Vagina (tissue), 2 donors: ENCODE measurements around the gene MEMO1. TPM values are rescaled to one million over a fixed set of nuclear protein-coding genes. Genes with fewer than 3 reads are reported as not detected.
"Not testable (repeated sequence)": the region's sequence is repeated elsewhere in the genome, so short reads cannot be mapped to it uniquely, and the experiment has no call there.

ENCODE experiments used
- DNase-seq, 2 donors: peaks; one replicate each; pipeline ENCODE4 v3.0.0-alpha.2; 2017; ENCODE audit errors: extremely low spot score in 2 of 2
- H3K27ac ChIP-seq: fragments of 200-600 bp; sonication (generic); one replicate; pipeline ENCODE4 v1.5.1; 2019
- H3K27me3 ChIP-seq: fragments of 200-600 bp; sonication (generic); one replicate; pipeline ENCODE4 v1.5.1; 2019
- H3K36me3 ChIP-seq, 2 donors: fragments of 200-600 bp; sonication (generic); one replicate each; pipeline ENCODE4 v1.5.1; 2017 to 2019
- H3K4me1 ChIP-seq: fragments of 200-600 bp; sonication (generic); one replicate; pipeline ENCODE4 v1.5.1; 2019
- H3K4me3 ChIP-seq, 2 donors: fragments of 200-600 bp; sonication (generic); 1 replicate in 1 of 2; 2 replicates in 1 of 2; pipeline ENCODE4 v1.5.1; 2016 to 2019
- H3K9me3 ChIP-seq: fragments of 200-600 bp; sonication (generic); one replicate; pipeline ENCODE4 v1.5.1; 2019
- POLR2A ChIP-seq, 2 donors: fragments of 450-650 bp; IDR thresholded peaks; one replicate each; pipeline ENCODE4 v1.6.1; 2017; ENCODE audit warnings: antibody characterized with exemption in 2 of 2, mild to moderate bottlenecking in 2 of 2, moderate library complexity in 2 of 2
- POLR2AphosphoS5 ChIP-seq, 2 donors: sonication (generic); formaldehyde crosslinking; IDR thresholded peaks; one replicate each; pipeline ENCODE4 v1.9.0; 2017; ENCODE audit warnings: antibody characterized with exemption in 2 of 2, mild to moderate bottlenecking in 2 of 2, low read depth in 1 of 2; ENCODE audit not compliant: insufficient read depth in 1 of 2
- intact Hi-C: fragments of 100-400 bp; cut with DNase I; formaldehyde crosslinking; loops from one replicate; pipeline ENCODE4 v1.15.1; 2023
- total RNA-seq: library from RNA; depleted of rRNA; stranded (reverse); fragments of >200 nt; gene quantifications from one replicate; pipeline ENCODE4 v1.2.3, GENCODE V29; 2016
- TF ChIP-seq, protein P1 (sequence below), 3 experiments: fragments of 450-650 bp in 2 of 3; fragments of 200-600 bp in 1 of 3; sonication (generic) in 1 of 3; IDR thresholded peaks; one replicate each; pipeline ENCODE4 v1.5.1; 2017 to 2019; ENCODE audit warnings: antibody characterized with exemption in 3 of 3, mild to moderate bottlenecking in 2 of 3, moderate library complexity in 2 of 3

The MEMO1 gene
- total RNA-seq, 1 donor from 2014 or later = 36.3 TPM

DNA sequence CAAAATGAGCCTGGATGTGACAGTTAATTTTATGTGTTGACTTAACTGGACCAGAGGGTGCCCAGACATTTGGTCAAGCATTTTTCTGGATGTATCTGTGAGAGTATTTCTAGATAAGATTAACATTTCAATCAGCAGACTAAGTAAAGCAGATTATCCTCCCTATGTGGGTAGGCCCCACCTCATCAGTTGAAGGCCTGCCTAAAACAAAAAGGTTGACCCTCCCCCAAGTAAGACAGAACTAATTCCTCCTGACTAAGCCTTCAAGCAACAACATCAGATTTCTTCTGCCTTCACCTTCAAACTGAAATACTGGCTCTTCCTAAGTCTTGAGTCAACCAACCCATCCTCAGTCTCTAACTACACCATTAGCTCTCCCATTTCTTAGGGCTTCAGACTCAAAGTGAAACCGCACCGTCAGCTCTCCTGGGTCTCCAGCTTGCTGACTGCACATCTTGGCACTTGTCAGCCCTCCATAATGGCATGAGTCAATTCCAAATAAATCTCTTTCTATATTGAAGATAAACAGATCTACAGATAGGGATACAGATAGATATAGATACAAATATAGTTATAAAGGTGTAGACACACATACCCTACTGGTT, 47.9 kb downstream of the MEMO1 start:
- Histone ChIP-seq H3K9me3 (no peaks in the 10 kb centered on the region), H3K4me3 (no peak overlapping the region), H3K27me3 (no peaks in the 10 kb centered on the region), H3K27ac (no peak overlapping the region), H3K4me1 (peaks cover 12% of the 10 kb centered on the region), H3K36me3 (no peaks in the 10 kb centered on the region)
- no peak for TF ChIP-seq POLR2A (IDR thresholded peaks at IDR 0.05)
- TF ChIP-seq, protein P1, sequence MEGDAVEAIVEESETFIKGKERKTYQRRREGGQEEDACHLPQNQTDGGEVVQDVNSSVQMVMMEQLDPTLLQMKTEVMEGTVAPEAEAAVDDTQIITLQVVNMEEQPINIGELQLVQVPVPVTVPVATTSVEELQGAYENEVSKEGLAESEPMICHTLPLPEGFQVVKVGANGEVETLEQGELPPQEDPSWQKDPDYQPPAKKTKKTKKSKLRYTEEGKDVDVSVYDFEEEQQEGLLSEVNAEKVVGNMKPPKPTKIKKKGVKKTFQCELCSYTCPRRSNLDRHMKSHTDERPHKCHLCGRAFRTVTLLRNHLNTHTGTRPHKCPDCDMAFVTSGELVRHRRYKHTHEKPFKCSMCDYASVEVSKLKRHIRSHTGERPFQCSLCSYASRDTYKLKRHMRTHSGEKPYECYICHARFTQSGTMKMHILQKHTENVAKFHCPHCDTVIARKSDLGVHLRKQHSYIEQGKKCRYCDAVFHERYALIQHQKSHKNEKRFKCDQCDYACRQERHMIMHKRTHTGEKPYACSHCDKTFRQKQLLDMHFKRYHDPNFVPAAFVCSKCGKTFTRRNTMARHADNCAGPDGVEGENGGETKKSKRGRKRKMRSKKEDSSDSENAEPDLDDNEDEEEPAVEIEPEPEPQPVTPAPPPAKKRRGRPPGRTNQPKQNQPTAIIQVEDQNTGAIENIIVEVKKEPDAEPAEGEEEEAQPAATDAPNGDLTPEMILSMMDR (IDR thresholded peaks at IDR 0.05) = no peak
- no peak for TF ChIP-seq POLR2AphosphoS5 (IDR thresholded peaks at IDR 0.05; ENCODE audit: insufficient read depth in 1 of 2, low read depth in 1 of 2)
- no peak for DNase-seq
- intact Hi-C loops = no loop called here

DNA sequence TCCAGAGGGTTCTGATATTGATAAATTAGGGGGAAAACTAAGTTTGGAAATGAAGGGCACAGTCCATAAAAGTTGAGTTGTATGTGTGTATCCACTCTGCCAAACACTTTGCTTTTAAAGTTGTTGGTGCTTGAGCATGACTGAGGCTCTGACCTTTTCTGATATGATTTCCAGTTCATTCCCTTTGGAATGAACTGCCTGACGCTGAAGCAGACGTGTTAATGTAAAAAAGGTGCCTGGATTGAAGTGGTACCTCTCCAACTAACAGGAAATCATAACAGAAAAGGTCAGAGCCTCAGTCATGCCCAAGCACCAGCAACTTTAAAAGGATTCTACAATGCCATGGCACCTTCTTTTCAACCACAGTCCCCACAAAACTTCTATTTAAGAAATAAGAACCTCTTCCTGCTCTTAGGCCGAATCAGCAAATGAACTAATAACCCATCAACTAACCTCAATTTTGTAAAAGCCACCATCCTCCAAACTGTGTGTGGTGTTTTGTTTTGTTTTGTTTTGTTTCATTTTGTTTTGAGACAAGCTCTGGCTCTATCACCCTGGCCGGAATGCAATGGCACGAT, 52.6 kb downstream of the MEMO1 start:
- intact Hi-C loops = no loop called here
- no peak for DNase-seq
- H3K27me3 ChIP-seq = no peaks in the 10 kb centered on the region

DNA sequence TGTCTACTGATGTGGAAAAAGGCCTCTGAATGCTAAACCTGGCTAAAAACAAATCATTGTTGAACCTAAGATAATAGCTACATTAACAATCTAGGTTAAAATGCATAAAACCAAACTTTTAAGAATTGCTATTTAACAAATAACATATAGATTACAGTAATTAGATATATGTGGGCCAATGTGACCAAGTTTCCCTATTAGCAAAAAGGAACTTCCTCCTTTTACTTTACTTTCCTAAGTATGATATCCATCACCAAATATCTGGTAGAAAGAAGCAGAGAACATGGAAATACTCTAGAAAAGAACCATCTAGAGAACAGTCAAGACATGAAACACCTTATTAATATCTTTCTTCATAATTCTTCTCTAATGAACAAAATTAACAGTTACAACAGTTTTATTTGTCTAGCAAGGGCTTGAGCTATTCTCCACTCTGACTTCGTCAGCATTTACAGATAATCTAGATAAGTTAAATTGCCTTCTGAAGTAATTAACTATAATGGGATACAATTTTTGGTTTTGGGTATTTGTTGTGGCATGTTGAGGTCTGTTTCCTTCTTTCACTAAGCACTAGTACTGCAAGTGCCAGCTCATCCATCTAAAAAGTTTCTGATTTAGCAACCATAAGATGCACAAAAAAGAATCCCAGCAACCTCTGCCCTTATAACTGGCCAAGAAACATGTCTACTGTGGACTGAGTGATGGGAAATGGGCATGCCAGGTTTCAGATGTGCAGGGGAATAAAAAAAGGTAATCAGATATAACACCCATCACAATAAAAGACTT, 53.3 kb downstream of the MEMO1 start:
- Histone ChIP-seq H3K36me3 (no peaks in the 10 kb centered on the region), H3K9me3 (no peaks in the 10 kb centered on the region), H3K4me1 (peaks cover 11% of the 10 kb centered on the region), H3K4me3 (no peak overlapping the region), H3K27ac (no peak overlapping the region), H3K27me3 (no peaks in the 10 kb centered on the region)
- no peak for TF ChIP-seq POLR2A (IDR thresholded peaks at IDR 0.05)
- no peak for TF ChIP-seq POLR2AphosphoS5 (IDR thresholded peaks at IDR 0.05; ENCODE audit: insufficient read depth in 1 of 2, low read depth in 1 of 2)
- TF ChIP-seq, protein P1 (IDR thresholded peaks at IDR 0.05) = no peak
- DNase-seq = no peak
- intact Hi-C loops = no loop called here

More for the DNA sequence above, 52.6 kb downstream of the MEMO1 start:
- TF ChIP-seq POLR2A (IDR thresholded peaks at IDR 0.05) (no peak), POLR2AphosphoS5 (IDR thresholded peaks at IDR 0.05; ENCODE audit: insufficient read depth in 1 of 2, low read depth in 1 of 2) (no peak)
- TF ChIP-seq, protein P1 (IDR thresholded peaks at IDR 0.05) = no peak
- H3K9me3 ChIP-seq = no peaks in the 10 kb centered on the region
- H3K4me3 ChIP-seq = no peak overlapping the region
- peaks cover 11% of the 10 kb centered on the region for H3K4me1 ChIP-seq
- no peaks in the 10 kb centered on the region for H3K36me3 ChIP-seq
- H3K27ac ChIP-seq = no peak overlapping the region

DNA sequence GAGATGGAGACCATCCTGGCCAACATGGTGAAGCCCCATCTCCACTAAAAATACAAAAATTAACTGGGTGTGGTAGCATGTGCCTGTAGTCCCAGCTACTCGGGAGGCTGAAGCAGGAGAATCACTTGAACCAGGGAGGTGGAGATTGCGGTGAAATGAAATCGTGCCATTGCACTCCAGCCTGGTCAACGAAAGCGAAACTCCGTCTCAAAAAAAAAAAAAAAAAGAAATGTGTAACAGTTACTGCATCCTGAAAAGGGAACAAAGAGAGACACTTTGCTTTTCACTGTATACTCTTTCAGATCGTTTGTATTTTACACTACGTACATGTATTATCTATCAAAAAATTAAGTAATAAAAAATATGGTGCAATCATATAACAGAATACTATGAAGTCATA, 53.9 kb downstream of the MEMO1 start:
- H3K9me3 ChIP-seq, DNase-seq, intact Hi-C loops, H3K27me3 ChIP-seq, H3K36me3 ChIP-seq, H3K4me3 ChIP-seq, H3K27ac ChIP-seq: not testable (repeated sequence)
- H3K4me1 ChIP-seq = peaks cover 11% of the 10 kb centered on the region

DNA sequence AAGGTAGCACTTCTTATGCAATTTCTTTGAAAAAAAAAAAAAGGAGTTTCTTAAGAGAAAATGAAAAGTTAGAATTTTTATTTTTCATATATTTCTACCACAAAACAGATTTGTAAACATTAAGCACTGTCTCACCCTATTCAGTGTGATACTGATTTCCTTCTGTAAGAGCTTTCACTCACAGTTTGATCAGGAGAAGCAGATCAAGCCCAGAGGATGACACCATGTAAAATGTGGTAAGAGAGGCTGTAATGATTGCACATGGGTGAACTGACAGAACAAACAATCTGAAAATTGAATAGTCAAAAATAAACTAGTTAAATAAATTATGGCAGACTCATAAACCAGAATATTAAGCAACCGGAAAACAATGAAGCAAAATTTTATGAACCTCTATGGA, 54.5 kb downstream of the MEMO1 start:
- H3K27me3 ChIP-seq = no peaks in the 10 kb centered on the region
- TF ChIP-seq POLR2AphosphoS5 (IDR thresholded peaks at IDR 0.05; ENCODE audit: insufficient read depth in 1 of 2, low read depth in 1 of 2) = no peak
- TF ChIP-seq, protein P1 (IDR thresholded peaks at IDR 0.05) = no peak
- TF ChIP-seq POLR2A (IDR thresholded peaks at IDR 0.05) = no peak
- intact Hi-C loops = no loop called here
- H3K4me1 ChIP-seq = peaks cover 11% of the 10 kb centered on the region
- no peak for DNase-seq
- H3K36me3 ChIP-seq = no peaks in the 10 kb centered on the region
- no peak overlapping the region for H3K4me3 ChIP-seq
- H3K9me3 ChIP-seq = no peaks in the 10 kb centered on the region
- no peak overlapping the region for H3K27ac ChIP-seq

DNA sequence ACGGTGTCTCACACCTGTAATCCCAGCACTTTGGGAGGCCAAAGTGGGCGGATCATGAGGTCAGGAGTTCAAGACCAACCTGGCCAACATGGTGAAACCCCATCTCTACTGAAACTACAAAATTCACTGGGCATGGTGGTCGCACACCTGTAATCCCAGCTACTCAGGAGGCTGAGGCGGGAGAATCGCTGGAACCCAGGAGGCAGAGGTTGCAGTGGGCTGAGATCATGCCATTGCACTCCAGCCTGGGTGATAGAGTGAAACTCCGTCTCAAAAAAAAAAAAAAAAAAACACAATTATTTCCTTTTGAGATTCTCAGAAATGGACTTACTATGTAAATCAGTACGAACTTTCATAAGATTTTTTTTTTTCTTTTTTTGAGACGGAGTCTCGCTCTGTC, 57.7 kb downstream of the MEMO1 start:
- H3K27me3 ChIP-seq, H3K36me3 ChIP-seq, H3K4me3 ChIP-seq, DNase-seq, H3K27ac ChIP-seq, H3K4me1 ChIP-seq, H3K9me3 ChIP-seq, intact Hi-C loops: not testable (repeated sequence)
